ENCODE measurements around the gene GLT6D1. TPM values are rescaled to one million over a fixed set of nuclear protein-coding genes. Genes with fewer than 3 reads are reported as not detected.

The GLT6D1 gene
- total RNA-seq, 6 experiments from 2014 or later: not detected

DNA sequence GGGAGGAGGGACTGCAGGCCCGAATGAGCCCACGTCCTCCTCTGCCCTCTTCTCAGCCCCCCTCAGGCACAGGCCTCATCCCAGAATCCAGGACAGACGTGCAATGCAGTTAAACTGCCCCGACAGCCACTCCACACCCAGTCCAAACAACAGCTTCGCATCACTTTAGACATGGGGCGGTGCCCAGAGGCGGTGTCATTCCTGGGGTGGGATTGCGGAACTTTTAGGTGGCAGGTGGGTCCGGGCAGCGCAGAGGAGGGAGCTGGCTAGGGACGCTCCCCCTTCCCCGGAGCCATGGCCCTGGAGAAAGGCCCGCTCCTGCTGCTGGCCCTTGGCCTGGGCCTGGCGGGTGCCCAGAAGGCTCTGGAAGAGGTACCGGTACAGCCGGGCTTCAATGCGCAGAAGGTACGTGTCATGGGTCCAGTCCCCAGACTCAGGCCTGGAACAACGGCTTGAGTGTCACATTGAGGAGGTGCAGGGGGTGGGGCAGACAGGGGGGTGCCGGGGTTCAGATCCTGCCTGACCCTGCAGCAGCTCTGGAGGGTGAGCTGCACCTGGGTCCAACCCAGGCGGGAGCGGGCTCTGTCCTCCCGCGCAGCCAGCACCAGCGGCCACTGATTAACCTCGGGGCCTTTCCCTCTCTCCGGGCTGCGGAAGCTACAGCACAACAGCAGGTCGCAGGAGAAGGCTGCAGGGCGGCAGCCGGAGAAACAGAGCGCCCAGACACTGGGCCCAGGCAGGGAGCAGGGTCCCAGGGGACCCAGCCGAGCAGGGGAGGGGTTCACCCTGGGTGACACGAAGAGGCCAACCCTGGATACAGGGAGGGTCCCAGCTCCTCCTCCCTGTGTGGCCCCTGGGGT lies 25.2 kb downstream of the GLT6D1 start:
- no peak for ATAC-seq

DNA sequence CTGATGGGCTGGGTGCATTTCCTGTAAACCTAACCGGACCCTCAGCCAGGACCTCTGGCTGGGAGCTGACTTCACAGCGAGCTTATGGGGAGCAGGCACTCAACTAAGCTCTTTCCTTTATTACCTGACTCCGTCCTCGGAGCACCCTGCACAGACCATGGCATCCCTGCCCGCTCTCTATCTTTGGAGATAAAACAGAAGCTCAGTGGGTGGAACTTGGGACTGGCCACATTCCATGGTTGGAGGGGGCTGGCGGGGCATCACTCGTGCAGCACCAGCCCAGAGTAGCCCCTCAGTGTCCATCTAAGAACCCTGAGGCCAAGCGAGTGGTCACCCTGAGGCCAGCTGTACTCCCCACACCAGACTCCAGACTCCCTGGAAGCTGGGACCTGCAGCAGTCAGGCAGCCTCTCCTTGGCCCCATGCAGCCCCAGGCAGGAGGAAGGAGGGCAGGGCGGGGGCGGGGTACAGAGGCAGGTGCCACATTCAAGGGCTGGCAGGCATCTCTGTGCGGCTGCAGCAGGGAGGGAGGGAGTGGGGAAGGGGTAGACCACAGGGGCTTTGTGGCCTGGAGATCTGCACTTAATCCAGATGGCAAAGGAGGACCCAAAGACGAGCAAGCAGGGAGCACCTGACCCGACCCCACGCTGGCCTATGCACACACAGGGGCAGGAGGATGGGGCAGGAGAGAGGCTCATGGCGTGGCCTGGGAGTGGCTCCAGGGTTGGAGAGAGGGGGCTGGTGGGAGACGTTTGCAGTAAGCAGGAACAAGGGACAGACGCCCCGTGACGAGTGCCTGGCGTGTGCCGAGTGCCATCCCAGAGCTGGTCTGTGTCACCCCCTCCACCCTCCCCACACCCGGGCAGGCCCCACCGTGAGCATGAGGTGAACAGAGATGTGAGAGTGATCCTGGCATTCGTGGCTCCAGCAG lies 26.1 kb downstream of the GLT6D1 start:
- Histone ChIP-seq H3K27me3 (no peaks in the 10 kb centered on the region), H3K4me3 (no peak overlapping the region), H3K36me3 (no peaks in the 10 kb centered on the region), H3K9me3 (no peaks in the 10 kb centered on the region), H3K4me1 (no peaks in the 10 kb centered on the region), H3K27ac (no peak overlapping the region)
- no peak for DNase-seq
- TF ChIP-seq, protein P1, sequence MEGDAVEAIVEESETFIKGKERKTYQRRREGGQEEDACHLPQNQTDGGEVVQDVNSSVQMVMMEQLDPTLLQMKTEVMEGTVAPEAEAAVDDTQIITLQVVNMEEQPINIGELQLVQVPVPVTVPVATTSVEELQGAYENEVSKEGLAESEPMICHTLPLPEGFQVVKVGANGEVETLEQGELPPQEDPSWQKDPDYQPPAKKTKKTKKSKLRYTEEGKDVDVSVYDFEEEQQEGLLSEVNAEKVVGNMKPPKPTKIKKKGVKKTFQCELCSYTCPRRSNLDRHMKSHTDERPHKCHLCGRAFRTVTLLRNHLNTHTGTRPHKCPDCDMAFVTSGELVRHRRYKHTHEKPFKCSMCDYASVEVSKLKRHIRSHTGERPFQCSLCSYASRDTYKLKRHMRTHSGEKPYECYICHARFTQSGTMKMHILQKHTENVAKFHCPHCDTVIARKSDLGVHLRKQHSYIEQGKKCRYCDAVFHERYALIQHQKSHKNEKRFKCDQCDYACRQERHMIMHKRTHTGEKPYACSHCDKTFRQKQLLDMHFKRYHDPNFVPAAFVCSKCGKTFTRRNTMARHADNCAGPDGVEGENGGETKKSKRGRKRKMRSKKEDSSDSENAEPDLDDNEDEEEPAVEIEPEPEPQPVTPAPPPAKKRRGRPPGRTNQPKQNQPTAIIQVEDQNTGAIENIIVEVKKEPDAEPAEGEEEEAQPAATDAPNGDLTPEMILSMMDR (IDR thresholded peaks at IDR 0.05): no peak
- no peak for TF ChIP-seq POLR2A (IDR thresholded peaks at IDR 0.05)
- no peak for ATAC-seq
- 53% methylated on average over 5 of the region's 24 CpGs for whole genome bisulfite sequencing (ENCODE audit: insufficient coverage, low coverage, low lambda C conversion rate, missing lambda C conversion rate)
- intact Hi-C loops (cut with DNase I): no loop called here

More for the DNA sequence above, 25.2 kb downstream of the GLT6D1 start:
- Histone ChIP-seq H3K4me3 (no peak overlapping the region), H3K27ac (no peak overlapping the region), H3K27me3 (no peaks in the 10 kb centered on the region), H3K4me1 (no peaks in the 10 kb centered on the region), H3K36me3 (no peaks in the 10 kb centered on the region), H3K9me3 (no peaks in the 10 kb centered on the region)
- intact Hi-C loops (cut with DNase I): no loop called here
- WGBS (ENCODE audit: insufficient coverage, low coverage, low lambda C conversion rate, missing lambda C conversion rate): no CpG with 5 or more reads among the region's 34 CpGs
- no peak for TF ChIP-seq POLR2A (IDR thresholded peaks at IDR 0.05)
- TF ChIP-seq, protein P1 (IDR thresholded peaks at IDR 0.05): no peak
- no peak for DNase-seq

DNA sequence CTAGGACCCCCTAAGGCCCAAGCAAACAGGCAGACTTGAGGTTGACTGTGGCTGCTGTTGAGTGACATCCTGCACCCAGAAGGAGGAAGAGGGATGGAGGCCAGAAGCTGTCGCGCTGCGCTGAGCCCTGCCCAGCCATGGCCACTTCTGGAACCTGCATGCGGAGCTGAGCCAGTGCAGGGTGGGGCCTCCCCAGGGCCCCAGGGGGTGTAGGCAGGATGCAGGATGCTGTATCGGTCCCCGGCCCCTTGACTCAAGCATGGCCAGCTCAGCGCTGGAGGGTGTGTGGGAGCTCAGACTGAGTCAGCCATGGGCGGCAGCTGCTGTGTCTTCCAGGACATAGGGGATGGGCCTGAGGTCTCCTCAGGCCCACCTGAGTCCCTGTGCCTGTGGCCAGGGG lies 26.9 kb downstream of the GLT6D1 start:
- no CpG with 5 or more reads among the region's 8 CpGs for WGBS (ENCODE audit: insufficient coverage, low coverage, low lambda C conversion rate, missing lambda C conversion rate)
- no peaks in the 10 kb centered on the region for H3K27me3 ChIP-seq
- H3K4me1 ChIP-seq: no peaks in the 10 kb centered on the region
- DNase-seq (no peak), ATAC-seq (no peak)
- no peaks in the 10 kb centered on the region for H3K36me3 ChIP-seq
- no peak overlapping the region for H3K4me3 ChIP-seq
- H3K27ac ChIP-seq: no peak overlapping the region
- TF ChIP-seq, protein P1 (IDR thresholded peaks at IDR 0.05): no peak
- TF ChIP-seq POLR2A (IDR thresholded peaks at IDR 0.05): no peak
- no peaks in the 10 kb centered on the region for H3K9me3 ChIP-seq
- intact Hi-C loops (cut with DNase I): no loop called here

DNA sequence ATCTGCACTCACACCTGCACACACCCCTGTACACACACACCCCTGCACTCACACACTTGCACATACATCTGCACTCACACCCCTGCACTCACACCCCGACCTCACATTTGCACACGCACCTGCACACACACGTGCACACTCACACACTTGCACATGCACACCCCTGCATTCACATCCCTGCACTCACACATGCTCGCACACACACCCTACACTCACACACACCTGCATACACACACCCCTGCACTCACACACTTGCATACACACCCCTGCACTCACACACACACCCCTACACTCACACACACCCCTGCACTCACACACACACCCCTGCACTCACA lies 27.5 kb downstream of the GLT6D1 start:
- Histone ChIP-seq H3K4me1 (no peaks in the 10 kb centered on the region), H3K27ac (no peak overlapping the region), H3K27me3 (no peaks in the 10 kb centered on the region), H3K36me3 (no peaks in the 10 kb centered on the region), H3K4me3 (no peak overlapping the region), H3K9me3 (no peaks in the 10 kb centered on the region)
- ATAC-seq: no peak
- 19% methylated on average over 4 of the region's 4 CpGs for WGBS (ENCODE audit: insufficient coverage, low coverage, low lambda C conversion rate, missing lambda C conversion rate)
- TF ChIP-seq POLR2A (IDR thresholded peaks at IDR 0.05): no peak
- intact Hi-C loops (cut with DNase I): no loop called here
- DNase-seq: peak in 1 of 3 donors; percentile 5
